ENCODE results near the gene TTN. TPM values are rescaled to one million over a fixed set of nuclear protein-coding genes. Genes with fewer than 3 reads are reported as not detected.

TTN gene
- total and polyA plus RNA-seq, 2 experiments from 2014 or later, result 12.5 to 15.7 TPM

DNA sequence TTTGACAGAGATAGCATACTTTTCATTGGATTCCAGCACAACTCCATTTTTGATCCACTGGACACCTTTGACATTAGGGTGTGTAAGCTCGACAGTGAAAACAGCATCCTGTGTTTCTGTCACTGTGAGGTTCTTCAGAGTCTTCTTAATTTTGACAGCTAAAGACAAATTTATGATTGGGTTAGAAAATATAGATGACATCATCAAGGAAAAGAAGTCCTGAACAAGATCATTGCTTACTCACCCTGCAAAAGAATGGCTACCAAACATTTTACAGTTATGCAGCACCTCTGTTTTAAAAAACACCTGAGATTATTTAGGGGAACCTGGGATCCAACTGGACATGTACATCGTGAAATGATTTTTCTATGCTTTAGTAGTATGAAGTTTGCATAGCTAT lies 36.7 kb downstream of the TTN start (continued):
- TF ChIP-seq, protein P1, sequence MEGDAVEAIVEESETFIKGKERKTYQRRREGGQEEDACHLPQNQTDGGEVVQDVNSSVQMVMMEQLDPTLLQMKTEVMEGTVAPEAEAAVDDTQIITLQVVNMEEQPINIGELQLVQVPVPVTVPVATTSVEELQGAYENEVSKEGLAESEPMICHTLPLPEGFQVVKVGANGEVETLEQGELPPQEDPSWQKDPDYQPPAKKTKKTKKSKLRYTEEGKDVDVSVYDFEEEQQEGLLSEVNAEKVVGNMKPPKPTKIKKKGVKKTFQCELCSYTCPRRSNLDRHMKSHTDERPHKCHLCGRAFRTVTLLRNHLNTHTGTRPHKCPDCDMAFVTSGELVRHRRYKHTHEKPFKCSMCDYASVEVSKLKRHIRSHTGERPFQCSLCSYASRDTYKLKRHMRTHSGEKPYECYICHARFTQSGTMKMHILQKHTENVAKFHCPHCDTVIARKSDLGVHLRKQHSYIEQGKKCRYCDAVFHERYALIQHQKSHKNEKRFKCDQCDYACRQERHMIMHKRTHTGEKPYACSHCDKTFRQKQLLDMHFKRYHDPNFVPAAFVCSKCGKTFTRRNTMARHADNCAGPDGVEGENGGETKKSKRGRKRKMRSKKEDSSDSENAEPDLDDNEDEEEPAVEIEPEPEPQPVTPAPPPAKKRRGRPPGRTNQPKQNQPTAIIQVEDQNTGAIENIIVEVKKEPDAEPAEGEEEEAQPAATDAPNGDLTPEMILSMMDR (conservative IDR thresholded peaks at IDR 0.05; ENCODE audit: low read depth in 2 of 2), result no peak
- TF ChIP-seq EZH2 (IDR thresholded peaks at IDR 0.05; ENCODE audit: low read depth, unreplicated experiment), result no peak

DNA sequence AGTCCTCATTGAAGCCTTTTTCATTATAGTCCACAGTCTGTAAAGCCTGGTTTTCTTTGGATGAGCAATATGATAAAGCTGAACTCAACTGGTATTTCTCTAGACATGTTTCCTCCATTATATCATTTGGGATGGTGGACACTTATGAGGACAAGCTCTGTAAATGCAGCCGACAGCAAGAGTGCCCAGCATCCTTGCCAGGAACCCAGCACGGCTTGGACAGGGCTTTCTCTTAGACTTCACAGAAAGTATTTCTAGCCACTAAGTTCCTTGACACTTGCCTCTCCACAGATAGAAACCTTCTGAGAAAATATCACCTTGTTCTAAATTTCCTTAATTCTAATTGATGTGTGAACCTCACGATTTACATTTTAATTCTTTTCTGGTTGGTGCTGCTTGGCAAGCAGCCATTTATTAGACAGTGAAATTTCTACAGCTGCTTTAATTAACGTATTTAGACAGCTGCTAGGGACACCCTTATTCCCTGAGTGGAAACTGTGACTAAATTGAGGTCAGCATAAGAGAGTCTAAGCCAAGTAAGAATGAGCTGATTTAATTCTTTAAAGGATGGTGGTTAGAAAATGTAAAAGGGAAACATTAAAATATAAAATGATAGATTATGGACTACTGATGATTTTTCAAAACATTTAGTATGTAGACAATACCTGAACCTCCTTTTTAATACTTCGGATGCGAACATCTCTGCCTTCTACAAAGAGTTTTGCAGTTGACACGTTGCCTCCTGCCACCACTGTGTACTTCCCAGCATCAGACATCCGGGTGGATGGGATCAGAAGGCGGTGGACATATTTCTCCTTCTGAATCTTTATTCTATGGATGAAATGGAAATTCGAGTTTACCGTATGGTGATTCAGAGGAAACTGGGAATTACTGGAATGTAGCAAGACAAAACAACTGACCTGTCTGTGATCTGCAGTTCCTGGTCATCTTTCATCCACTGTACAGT lies 39.8 kb downstream of the TTN start:
- Histone ChIP-seq H4K20me1 (replicated peaks; ENCODE audit: insufficient read depth) (no peaks in the 10 kb centered on the region), H3K27ac (ENCODE audit: low read depth) (no peak overlapping the region), H2AFZ (no peak overlapping the region), H3K27me3 (ENCODE audit: insufficient read depth) (no peaks in the 10 kb centered on the region), H3K79me2 (replicated peaks; ENCODE audit: insufficient read depth) (no peaks in the 10 kb centered on the region), H3F3A (replicated peaks; ENCODE audit: low read depth) (no peaks in the 10 kb centered on the region), H3K4me1 (ENCODE audit: insufficient read depth) (no peaks in the 10 kb centered on the region), H3K4me3 (no peak overlapping the region), H3K9me2 (ENCODE audit: insufficient read depth) (no peaks in the 10 kb centered on the region), H3K4me2 (no peak overlapping the region), H3K36me3 (ENCODE audit: insufficient read depth) (peaks cover 3% of the 10 kb centered on the region; the same call in 1 of the 2 replicates)
- Mint-ChIP-seq H3K4me1 (no peaks in the 10 kb centered on the region), H3K4me3 (no peak overlapping the region), H3K36me3 (ENCODE audit: low read depth) (no peaks in the 10 kb centered on the region), H3K9me3 (no peaks in the 10 kb centered on the region), H3K27ac (no peak overlapping the region), H3K27me3 (ENCODE audit: insufficient read depth, low read depth, poor library complexity) (peaks cover 2% of the 10 kb centered on the region)
- TF ChIP-seq ZNF331 (CRISPR knock-in tag; IDR thresholded peaks at IDR 0.05; ENCODE audit: low read depth) (no peak), NANOG (IDR thresholded peaks at IDR 0.05; ENCODE audit: borderline replicate concordance) (no peak), JUNB (IDR thresholded peaks at IDR 0.05; ENCODE audit: unreplicated experiment) (no peak), POLR2AphosphoS5 (IDR thresholded peaks at IDR 0.05; ENCODE audit: low read depth) (no peak), CREB1 (CRISPR knock-in tag; IDR thresholded peaks at IDR 0.05; ENCODE audit: low read depth) (no peak), EZH2 (IDR thresholded peaks at IDR 0.05; ENCODE audit: low read depth, unreplicated experiment) (no peak), EZH2phosphoT487 (IDR thresholded peaks at IDR 0.05; ENCODE audit: unreplicated experiment) (no peak)
- TF ChIP-seq, protein P2, sequence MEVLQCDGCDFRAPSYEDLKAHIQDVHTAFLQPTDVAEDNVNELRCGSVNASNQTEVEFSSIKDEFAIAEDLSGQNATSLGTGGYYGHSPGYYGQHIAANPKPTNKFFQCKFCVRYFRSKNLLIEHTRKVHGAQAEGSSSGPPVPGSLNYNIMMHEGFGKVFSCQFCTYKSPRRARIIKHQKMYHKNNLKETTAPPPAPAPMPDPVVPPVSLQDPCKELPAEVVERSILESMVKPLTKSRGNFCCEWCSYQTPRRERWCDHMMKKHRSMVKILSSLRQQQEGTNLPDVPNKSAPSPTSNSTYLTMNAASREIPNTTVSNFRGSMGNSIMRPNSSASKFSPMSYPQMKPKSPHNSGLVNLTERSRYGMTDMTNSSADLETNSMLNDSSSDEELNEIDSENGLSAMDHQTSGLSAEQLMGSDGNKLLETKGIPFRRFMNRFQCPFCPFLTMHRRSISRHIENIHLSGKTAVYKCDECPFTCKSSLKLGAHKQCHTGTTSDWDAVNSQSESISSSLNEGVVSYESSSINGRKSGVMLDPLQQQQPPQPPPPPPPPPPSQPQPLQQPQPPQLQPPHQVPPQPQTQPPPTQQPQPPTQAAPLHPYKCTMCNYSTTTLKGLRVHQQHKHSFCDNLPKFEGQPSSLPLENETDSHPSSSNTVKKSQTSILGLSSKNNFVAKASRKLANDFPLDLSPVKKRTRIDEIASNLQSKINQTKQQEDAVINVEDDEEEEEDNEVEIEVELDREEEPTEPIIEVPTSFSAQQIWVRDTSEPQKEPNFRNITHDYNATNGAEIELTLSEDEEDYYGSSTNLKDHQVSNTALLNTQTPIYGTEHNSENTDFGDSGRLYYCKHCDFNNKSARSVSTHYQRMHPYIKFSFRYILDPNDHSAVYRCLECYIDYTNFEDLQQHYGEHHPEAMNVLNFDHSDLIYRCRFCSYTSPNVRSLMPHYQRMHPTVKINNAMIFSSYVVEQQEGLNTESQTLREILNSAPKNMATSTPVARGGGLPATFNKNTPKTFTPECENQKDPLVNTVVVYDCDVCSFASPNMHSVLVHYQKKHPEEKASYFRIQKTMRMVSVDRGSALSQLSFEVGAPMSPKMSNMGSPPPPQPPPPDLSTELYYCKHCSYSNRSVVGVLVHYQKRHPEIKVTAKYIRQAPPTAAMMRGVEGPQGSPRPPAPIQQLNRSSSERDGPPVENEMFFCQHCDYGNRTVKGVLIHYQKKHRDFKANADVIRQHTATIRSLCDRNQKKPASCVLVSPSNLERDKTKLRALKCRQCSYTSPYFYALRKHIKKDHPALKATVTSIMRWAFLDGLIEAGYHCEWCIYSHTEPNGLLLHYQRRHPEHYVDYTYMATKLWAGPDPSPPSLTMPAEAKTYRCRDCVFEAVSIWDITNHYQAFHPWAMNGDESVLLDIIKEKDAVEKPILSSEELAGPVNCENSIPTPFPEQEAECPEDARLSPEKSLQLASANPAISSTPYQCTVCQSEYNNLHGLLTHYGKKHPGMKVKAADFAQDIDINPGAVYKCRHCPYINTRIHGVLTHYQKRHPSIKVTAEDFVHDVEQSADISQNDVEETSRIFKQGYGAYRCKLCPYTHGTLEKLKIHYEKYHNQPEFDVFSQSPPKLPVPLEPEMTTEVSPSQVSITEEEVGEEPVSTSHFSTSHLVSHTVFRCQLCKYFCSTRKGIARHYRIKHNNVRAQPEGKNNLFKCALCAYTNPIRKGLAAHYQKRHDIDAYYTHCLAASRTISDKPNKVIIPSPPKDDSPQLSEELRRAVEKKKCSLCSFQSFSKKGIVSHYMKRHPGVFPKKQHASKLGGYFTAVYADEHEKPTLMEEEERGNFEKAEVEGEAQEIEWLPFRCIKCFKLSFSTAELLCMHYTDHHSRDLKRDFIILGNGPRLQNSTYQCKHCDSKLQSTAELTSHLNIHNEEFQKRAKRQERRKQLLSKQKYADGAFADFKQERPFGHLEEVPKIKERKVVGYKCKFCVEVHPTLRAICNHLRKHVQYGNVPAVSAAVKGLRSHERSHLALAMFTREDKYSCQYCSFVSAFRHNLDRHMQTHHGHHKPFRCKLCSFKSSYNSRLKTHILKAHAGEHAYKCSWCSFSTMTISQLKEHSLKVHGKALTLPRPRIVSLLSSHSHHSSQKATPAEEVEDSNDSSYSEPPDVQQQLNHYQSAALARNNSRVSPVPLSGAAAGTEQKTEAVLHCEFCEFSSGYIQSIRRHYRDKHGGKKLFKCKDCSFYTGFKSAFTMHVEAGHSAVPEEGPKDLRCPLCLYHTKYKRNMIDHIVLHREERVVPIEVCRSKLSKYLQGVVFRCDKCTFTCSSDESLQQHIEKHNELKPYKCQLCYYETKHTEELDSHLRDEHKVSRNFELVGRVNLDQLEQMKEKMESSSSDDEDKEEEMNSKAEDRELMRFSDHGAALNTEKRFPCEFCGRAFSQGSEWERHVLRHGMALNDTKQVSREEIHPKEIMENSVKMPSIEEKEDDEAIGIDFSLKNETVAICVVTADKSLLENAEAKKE (CRISPR knock-in tag; IDR thresholded peaks at IDR 0.05), result no peak
- TF ChIP-seq, protein P3, sequence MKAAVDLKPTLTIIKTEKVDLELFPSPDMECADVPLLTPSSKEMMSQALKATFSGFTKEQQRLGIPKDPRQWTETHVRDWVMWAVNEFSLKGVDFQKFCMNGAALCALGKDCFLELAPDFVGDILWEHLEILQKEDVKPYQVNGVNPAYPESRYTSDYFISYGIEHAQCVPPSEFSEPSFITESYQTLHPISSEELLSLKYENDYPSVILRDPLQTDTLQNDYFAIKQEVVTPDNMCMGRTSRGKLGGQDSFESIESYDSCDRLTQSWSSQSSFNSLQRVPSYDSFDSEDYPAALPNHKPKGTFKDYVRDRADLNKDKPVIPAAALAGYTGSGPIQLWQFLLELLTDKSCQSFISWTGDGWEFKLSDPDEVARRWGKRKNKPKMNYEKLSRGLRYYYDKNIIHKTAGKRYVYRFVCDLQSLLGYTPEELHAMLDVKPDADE (IDR thresholded peaks at IDR 0.05), result no peak
- TF ChIP-seq, protein P1 (conservative IDR thresholded peaks at IDR 0.05; ENCODE audit: low read depth in 2 of 2), result no peak
- no peak for DNase-seq (ENCODE audit: low spot score)
- ATAC-seq, result no peak
